ENCODE results near the gene OPHN1.

OPHN1 gene

DNA sequence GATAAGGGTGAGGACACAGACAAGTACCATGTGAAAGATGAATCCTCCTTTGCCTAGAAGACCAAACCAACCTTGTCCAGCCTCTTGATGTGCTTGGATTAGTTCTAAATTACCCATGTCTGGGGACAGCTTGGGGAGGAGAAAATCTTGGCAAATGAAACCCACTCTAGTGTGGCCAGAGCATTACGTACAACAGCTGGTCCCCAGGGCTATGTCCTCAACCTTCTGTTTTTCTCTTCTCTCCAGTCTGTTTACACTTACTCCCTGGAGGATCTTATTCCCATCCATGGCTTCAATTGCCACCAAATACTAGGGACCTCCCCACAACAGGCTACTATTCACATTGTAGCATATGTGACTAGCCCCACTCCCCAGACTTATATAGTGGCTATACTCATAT lies 384.5 kb downstream of the OPHN1 start:
- no peak for FAIRE-seq

DNA sequence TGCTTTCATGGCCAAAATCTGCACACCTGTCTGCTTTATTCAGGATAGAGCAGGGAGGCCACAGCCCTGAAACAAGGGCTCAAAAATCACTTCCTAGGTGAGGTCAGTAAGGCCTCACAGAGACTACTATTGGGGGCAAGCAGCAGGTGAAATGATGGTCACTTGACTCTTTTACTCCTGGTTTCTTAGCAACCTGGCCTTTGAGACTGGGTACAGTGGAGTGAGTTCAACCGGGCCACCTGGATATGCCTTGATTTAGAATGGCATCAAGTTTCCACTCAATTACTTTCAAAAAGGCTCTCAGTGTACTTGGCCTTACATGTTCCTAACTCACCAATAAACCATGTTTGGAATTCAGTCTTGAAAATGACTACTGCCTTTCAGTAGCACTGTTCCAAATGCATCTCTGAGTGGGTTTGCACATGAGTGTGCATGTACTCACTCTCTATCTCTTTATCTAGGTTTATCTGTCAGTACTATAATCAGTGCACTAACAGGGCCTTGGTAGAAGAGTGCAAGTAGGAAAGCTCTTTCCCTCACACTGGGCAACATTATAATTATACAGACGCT lies 388.2 kb downstream of the OPHN1 start:
- FAIRE-seq: no peak

DNA sequence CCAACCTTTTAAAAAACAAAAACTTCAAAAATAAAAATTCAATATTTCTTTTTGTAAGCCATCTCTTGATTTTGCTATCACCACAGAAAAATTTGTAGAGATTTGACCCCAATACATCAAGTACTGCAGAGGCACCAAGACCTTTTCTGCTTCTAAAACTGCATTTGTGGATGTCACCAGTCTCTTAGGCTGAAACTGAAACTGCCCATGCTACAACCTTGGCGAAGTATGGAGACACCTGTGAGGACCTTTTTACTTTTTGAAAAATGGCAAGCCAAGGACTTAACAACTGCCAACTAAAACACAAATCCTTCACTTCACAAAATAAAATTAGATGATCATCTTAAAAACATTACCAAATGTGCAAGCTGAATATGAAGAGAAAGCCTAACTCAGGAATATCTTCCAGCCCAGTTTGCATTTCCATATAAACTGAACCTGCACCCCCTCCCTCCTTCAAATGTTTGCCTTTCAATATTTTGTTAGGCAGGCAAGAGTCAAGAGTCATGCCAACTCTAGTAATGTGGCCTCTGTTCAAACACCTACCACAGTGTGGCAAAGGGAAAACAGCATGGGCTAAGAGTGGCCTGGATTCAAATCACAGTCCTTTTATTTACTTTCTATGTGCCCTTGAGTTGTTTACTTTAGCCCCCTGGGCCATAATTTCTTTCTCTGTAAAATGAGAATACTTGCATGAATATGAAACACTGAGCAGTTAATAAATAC lies 389.4 kb downstream of the OPHN1 start:
- FAIRE-seq: no peak

DNA sequence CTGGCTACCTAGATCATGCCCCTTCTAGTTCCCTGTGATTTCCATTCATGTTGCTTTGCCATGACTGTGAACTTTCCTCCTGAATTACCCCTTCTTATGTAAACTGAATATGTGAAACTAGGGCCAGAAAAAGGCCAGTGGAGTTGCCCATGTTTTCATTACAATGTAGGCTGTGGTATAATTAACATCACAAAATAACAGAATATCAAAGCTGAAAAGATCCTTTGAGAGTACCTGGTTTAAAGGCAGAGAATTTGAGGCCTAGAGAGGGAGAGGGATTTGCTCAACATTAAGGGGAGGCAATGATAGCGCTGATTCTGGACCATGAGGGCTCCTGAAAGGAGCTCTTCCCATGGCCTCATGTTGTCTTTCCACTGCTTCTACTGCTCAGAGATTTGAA lies 392.2 kb downstream of the OPHN1 start:
- no peak for FAIRE-seq

DNA sequence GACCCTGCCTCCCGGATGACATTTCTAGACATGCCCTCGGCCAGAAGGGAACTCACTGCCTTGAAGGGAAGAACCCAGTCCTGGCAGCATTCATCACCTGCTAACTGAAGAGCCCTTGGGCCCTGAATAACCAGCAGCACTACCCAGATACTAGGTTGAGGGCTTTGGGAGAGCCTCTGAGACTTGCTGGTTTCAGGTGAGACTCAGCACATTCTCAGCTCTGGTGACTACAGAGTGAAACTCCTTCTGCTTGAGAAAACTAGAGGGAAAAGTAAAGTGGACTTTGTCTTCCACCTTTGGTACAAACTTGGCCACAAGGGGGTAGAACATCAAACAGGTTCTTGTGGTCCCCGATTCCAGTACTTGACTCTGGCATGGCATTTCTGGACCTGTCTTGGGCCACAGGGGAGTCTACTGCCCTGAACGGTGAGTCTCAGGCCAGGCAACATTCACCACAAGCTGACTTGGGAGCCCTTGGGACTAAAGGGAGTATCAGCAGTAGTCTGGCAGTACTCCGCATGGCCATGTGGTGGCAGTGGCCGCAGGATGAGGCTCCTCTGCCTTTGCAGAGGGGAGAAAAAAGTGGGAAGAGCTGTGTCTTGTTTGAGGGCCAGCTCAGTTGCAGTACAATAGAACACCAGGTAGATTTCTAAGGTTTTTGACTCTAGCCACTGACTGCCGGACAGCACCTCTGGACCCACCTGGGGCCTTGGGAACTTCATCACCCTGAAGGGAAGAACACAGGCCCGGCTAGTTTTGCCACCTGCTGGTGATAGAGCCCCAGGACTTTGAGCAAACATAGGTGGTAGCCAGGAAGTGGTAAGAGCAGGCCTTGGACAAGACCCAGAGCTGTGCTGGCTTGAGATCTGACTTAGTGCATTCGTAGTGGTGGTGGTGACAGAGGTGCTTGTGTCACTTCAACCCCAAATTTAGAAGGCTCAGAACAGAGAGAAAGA lies 414.8 kb downstream of the OPHN1 start:
- FAIRE-seq: no peak

DNA sequence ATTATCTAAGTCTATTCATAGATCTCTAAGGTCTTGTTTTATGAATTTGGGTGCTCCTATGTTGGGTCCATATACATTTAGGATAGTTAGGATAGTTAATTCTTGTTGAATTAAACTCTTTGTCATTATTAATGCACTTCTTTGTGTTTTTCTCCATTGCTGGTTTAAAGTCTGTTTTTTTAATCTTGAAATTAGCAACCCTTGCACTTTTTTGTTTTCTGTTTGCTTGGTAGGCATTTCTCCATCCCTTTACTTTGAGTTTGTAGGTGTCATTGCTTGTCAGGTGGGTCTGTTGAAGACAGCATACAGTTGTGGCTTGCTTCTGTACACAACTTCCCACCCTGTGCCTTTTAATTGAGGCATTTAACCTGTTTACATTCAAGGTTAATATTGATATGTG lies 434.8 kb downstream of the OPHN1 start:
- no peak for FAIRE-seq

All from G401.6 (cell line).